ENCODE data around the gene ATF6B. TPM values are rescaled to one million over a fixed set of nuclear protein-coding genes. Genes with fewer than 3 reads are reported as not detected.

The ATF6B gene
- total and polyA plus RNA-seq, 2 of the 13 experiments (the other 11 are each of a cell fraction or from before 2014, with no cell fraction given), result 18.1 to 44.0 TPM

- TF ChIP-seq ZNF121 (CRISPR knock-in tag; IDR thresholded peaks at IDR 0.05) (no peak), HNRNPUL1 (IDR thresholded peaks at IDR 0.05; ENCODE audit: low read depth, low read length) (no peak), ZNF30 (CRISPR knock-in tag; IDR thresholded peaks at IDR 0.05) (no peak), ZNF503 (CRISPR knock-in tag; IDR thresholded peaks at IDR 0.05) (no peak), ZNF549 (CRISPR knock-in tag; IDR thresholded peaks at IDR 0.05) (no peak), CENPBD1 (CRISPR knock-in tag; IDR thresholded peaks at IDR 0.05; ENCODE audit: borderline replicate concordance, low read depth) (no peak), GLMP (CRISPR knock-in tag; IDR thresholded peaks at IDR 0.05; ENCODE audit: borderline replicate concordance) (no peak), IRX3 (CRISPR knock-in tag; IDR thresholded peaks at IDR 0.05; ENCODE audit: borderline replicate concordance, low read depth) (0 out of 2 replicates have a peak, but pooled peaks have one; percentile 48), ARNT (IDR thresholded peaks at IDR 0.05) (no peak), ZNF3 (CRISPR knock-in tag; IDR thresholded peaks at IDR 0.05) (no peak), RAD51 (IDR thresholded peaks at IDR 0.05; ENCODE audit: borderline replicate concordance) (no peak), ZNF550 (CRISPR knock-in tag; IDR thresholded peaks at IDR 0.05; ENCODE audit: borderline replicate concordance) (no peak), ZNF646 (CRISPR knock-in tag; IDR thresholded peaks at IDR 0.05) (no peak), AHR (CRISPR knock-in tag; IDR thresholded peaks at IDR 0.05) (no peak), SRF (IDR thresholded peaks at IDR 0.05; ENCODE audit: low read depth, low read length) (no peak), RARG (CRISPR knock-in tag; IDR thresholded peaks at IDR 0.05; ENCODE audit: low read depth) (no peak), ZNF891 (CRISPR knock-in tag; IDR thresholded peaks at IDR 0.05) (peak; percentile 18; the same call in 1 of the 2 replicates), TIGD3 (CRISPR knock-in tag; IDR thresholded peaks at IDR 0.05; ENCODE audit: borderline replicate concordance) (peak; percentile 42; the same call in 1 of the 2 replicates), ZNF782 (CRISPR knock-in tag; IDR thresholded peaks at IDR 0.05; ENCODE audit: borderline replicate concordance) (no peak)
These were observed 49.2 kb upstream of the ATF6B start (continued) for GRCh38 chr6:32177183-32177787.

Data from HepG2 (cell line).